Omental fat pad (tissue), 4 donors: ENCODE data around the gene FOXA1. TPM values are rescaled to one million over a fixed set of nuclear protein-coding genes. Genes with fewer than 3 reads are reported as not detected.

Experiments used
- ATAC-seq: fragments of 150-250 bp; one replicate; pipeline ENCODE4 v1.9.1; 2016; ENCODE audit warnings: mild to moderate bottlenecking, moderate library complexity; ENCODE audit not compliant: low FRiP score
- DNase-seq: peaks from one replicate; pipeline ENCODE4 v3.0.0-alpha.2; 2019; ENCODE audit warnings: low spot score
- total RNA-seq, 4 donors: library from RNA; depleted of rRNA; stranded (reverse); fragments of >200 nt; gene quantifications; one replicate each; pipeline ENCODE4 v1.1.0, GENCODE V29; 2016
- TF ChIP-seq, protein P1 (sequence below), 3 donors: fragments of 450-650 bp; IDR thresholded peaks; one replicate each; pipeline ENCODE4 v1.5.1; 2016 to 2017; ENCODE audit warnings: antibody characterized with exemption in 3 of 3, mild to moderate bottlenecking in 3 of 3, moderate library complexity in 2 of 3

FOXA1 gene
- total RNA-seq, 4 donors from 2014 or later, result not detected

DNA sequence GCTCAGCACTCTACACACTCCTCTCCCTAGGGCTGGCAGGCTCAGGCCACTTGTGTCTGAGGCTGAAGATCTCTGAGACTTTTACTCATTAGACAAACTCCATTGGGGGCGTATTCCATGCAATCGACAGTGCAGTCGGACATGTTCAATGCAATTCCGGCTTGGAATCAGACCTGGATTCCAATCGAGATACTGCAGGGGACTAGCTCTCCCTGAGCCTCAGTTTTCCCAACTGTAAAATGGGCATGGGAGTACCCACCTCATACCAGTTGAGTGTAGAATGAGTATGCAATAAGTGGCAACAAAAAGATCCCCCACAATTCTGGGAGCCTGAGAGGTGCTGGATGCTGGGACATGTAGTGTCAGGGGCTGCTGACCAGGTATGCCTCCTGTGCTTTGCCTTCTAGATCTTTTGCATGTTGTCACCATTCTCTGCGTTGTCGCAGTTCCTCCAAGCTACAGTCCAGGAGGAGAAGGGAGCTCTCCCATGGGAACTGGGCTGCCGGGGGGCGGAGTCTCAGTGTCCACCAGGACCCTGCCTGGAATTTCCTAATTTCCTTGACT, 8.7 kb upstream of the FOXA1 start:
- TF ChIP-seq, protein P1, sequence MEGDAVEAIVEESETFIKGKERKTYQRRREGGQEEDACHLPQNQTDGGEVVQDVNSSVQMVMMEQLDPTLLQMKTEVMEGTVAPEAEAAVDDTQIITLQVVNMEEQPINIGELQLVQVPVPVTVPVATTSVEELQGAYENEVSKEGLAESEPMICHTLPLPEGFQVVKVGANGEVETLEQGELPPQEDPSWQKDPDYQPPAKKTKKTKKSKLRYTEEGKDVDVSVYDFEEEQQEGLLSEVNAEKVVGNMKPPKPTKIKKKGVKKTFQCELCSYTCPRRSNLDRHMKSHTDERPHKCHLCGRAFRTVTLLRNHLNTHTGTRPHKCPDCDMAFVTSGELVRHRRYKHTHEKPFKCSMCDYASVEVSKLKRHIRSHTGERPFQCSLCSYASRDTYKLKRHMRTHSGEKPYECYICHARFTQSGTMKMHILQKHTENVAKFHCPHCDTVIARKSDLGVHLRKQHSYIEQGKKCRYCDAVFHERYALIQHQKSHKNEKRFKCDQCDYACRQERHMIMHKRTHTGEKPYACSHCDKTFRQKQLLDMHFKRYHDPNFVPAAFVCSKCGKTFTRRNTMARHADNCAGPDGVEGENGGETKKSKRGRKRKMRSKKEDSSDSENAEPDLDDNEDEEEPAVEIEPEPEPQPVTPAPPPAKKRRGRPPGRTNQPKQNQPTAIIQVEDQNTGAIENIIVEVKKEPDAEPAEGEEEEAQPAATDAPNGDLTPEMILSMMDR (IDR thresholded peaks at IDR 0.05), result no peak
- DNase-seq (no peak), ATAC-seq (no peak)

- TF ChIP-seq, protein P1 (IDR thresholded peaks at IDR 0.05), result no peak
- ATAC-seq (no peak), DNase-seq (no peak)
Measured at GRCh38 chr14:37602605-37603453, 7.8 kb upstream of the FOXA1 start.

- TF ChIP-seq, protein P1 (IDR thresholded peaks at IDR 0.05), result no peak
- ATAC-seq, result no peak
- DNase-seq, result no peak
Measured at GRCh38 chr14:37601865-37602264, 6.8 kb upstream of the FOXA1 start.

DNA sequence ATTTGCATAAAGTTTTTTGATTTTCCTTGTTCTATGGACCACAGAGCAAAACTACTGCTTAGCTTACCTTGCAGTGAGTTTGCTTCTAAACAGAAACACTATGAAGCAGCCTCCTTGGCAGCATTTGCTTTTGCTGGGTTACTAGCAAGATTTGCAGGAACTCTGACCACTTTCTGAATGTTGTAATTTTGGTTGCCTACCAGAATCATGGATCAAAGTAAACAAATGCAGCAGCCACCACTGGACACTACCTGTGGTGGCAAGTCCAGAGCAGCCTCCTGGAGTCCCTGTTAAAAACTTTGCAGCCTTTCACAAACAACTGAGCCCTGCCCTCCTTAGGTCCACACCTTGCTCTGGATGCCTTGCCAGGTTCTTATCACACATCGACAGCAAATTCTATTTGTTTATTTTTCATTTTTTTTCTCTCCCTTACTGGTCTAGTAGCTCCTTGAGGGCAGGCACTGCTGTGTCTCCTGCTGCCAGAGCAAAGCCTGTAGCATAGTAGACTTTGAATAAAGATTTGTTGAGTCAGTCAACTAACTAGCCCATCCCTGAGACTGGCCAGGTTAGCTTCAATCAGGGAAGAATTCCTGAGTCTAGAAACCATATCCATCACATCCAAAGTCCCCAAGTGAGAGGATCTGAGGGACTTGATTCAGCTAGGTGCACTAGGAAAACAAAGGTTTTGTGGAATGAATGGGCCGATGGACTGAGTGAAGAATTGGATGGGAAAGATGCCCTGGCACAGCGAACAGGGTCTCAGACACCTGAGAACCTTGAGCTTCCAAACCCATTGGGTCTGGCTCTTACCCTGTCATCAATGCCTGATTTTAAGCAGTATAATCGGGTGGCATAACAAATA, 6.1 kb upstream of the FOXA1 start:
- TF ChIP-seq, protein P1 (IDR thresholded peaks at IDR 0.05), result no peak
- DNase-seq (no peak), ATAC-seq (no peak)

DNA sequence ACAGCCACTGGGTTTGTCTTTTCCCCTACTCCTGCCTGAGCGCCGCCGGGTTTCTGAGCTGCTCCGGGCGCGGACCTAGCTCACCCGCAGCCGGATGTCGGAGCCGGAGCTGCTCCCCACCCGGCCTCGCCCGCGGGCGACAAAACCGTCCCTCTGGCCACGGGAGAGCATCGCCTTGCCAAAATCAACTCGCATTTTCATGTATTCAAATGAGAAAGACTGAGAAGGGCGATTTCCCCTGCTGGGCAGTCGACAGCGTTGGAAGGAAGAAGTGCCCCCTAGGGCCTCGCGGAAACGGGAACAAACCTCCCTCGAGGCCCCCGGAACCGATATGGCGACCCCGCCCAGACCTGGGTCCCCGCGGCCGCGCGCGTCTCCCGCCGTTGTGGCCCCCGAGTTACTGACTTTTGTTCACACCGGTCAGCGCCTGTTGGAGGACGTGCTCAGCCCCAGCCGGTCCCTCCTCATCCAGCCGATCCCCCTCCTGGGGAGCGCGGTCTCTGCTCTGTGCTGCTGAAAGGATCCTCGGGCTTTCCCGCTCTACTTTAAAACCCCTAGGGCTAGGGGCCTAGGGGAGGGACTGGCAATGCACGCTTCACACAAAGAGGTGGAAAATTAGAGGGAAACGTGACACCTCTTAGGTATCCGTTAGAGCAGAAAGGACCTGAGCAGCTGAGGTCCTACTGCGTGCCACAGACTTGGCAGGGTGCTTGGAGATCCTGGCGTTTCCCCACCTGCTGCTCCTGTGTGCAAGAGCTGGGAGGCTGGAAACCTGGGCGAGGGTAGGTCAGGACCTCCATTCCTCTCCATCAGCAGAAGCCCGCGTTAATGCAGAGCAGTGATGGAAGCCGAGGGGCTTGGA, 4.7 kb upstream of the FOXA1 start:
- DNase-seq (no peak), ATAC-seq (no peak)
- TF ChIP-seq, protein P1 (IDR thresholded peaks at IDR 0.05), result no peak

DNA sequence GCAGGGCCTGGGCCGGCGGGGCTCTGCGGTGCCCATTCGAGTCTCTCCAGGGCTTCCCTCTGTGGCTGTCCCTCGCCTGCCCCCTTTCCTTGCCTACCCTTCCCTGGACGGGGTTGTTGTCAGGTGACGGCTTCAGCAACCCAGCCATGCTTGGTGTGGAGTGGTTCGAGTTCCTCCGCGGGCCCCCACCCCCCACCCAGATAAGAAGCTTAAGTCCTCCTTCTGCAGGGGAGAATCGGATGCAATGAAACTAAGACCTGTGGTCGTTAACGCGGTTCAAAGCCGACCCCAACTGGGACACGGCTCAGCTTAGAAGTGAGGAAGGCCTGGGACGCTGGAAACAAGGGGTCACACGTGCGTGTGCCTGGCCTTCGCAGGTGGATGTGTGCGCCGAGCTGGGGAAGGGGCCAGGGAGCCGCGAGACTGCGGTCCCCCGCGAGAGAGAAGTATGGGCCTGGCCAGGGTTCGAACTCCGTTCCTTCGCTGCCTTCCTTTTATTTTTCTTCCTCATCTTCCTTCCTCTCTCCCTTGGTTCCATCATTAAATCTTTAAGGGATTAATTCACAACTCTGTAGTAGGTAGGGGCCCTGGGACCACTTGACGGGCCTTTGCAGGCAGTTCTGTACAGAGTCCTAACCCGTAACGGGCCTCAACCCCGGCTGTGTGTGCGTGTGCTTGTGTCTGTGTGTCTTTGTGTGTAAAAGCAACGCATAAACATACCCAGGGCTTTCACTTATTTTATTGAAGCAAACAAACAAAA, 3.9 kb upstream of the FOXA1 start:
- no peak for DNase-seq
- ATAC-seq, result no peak
- TF ChIP-seq, protein P1 (IDR thresholded peaks at IDR 0.05), result no peak
